LNCaP clone FGC (cell line): ENCODE results near the gene RUVBL1.

Experiments used
- DNase-seq: peaks from one replicate; pipeline ENCODE4 v3.0.0-alpha.2; 2011; ENCODE audit warnings: low read depth
- H3K4me3 ChIP-seq: 2 replicates; pipeline ENCODE4 v1.5.1; 2011; ENCODE audit warnings: mild to moderate bottlenecking, low read depth, low read length, control low read depth
- TF ChIP-seq, protein P1 (sequence below): IDR thresholded peaks from 2 replicates; pipeline ENCODE4 v1.5.1; 2012; ENCODE audit warnings: mild to moderate bottlenecking; ENCODE audit not compliant: control insufficient read depth, insufficient read depth; ENCODE audit errors: extremely low read depth

The RUVBL1 gene

GRCh38 chr3:128098234-128098633 is 25.4 kb downstream of the RUVBL1 start:
- no peak overlapping the region for H3K4me3 ChIP-seq
- DNase-seq: no peak
- TF ChIP-seq, protein P1, sequence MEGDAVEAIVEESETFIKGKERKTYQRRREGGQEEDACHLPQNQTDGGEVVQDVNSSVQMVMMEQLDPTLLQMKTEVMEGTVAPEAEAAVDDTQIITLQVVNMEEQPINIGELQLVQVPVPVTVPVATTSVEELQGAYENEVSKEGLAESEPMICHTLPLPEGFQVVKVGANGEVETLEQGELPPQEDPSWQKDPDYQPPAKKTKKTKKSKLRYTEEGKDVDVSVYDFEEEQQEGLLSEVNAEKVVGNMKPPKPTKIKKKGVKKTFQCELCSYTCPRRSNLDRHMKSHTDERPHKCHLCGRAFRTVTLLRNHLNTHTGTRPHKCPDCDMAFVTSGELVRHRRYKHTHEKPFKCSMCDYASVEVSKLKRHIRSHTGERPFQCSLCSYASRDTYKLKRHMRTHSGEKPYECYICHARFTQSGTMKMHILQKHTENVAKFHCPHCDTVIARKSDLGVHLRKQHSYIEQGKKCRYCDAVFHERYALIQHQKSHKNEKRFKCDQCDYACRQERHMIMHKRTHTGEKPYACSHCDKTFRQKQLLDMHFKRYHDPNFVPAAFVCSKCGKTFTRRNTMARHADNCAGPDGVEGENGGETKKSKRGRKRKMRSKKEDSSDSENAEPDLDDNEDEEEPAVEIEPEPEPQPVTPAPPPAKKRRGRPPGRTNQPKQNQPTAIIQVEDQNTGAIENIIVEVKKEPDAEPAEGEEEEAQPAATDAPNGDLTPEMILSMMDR: no peak

DNA sequence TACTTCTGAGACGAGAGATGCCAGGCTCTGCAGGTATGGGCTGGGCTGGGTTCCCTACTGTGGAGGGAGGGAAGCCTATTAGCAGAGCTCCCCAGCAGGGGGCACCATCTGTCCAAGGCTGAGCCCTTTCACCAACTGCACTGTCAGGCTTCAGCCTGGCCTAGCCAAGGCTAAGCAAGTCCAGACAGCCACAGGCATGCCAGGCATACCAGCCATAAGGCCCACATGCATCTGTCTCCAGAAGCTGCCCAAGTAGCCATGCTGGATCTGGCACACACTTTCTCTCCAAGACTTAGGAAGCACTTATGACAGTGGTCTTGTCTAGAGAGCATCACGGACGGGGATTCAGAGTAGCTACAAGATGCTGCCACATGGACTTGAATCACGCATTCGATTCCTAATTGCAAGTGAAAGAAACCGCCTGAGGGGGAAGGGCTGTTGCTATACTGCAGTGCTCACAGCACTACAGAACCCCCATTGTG is 28.3 kb downstream of the RUVBL1 start:
- peak; percentile 82 for DNase-seq
- TF ChIP-seq, protein P1: peak; percentile 87
- H3K4me3 ChIP-seq: 0 out of 2 replicates have a peak overlapping the region, but pooled peaks have one; percentile 3

- TF ChIP-seq, protein P1: peak; percentile 14; the same call in 1 of the 2 replicates
- H3K4me3 ChIP-seq: 0 out of 2 replicates have a peak overlapping the region, but pooled peaks have one; percentile 3
- peak; percentile 77 for DNase-seq
Observed at GRCh38 chr3:128094295-128095151, 29.1 kb downstream of the RUVBL1 start.

DNA sequence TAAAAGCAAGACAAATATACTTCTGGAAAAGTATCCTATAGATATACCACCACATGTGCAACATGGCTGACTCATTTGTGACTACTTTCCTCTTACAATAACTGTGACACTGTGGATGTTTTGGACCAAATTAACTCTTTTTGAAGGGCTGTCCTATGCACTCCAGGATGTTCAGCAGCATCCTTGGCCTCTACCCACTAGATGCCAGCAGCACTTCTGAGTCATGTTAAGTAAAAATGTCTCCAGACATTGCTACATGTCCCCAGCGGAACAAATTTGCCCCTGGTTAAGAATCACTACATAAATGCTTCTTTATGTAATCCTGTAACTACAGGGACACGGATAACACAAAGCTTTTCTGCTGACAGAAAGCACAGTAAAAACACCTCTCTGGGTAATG is 32.0 kb downstream of the RUVBL1 start:
- TF ChIP-seq, protein P1: no peak
- DNase-seq: no peak
- no peak overlapping the region for H3K4me3 ChIP-seq

DNA sequence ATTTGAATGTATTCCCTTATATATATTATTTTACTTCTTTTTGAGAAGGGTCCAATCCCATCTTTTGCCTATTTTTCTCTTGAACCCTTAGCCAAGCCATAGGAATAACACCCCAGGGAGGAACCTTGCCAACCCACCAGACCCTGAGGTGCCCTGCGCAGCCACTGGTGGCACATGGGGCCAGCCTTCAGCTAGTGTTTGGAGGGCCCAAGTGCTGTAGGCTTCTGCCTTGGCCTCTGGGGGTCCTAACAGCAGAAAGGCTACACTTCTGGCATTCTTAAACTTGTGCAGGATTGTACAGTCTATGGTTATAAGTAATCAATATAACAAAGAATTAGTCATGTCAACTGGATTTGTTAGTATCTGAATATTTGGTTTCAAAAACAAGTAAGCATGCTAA is 34.5 kb downstream of the RUVBL1 start:
- H3K4me3 ChIP-seq: no peak overlapping the region
- no peak for DNase-seq
- TF ChIP-seq, protein P1: no peak

GRCh38 chr3:128084675-128085021 is 39.0 kb downstream of the RUVBL1 start:
- TF ChIP-seq, protein P1: no peak
- DNase-seq: peak; percentile 99
- H3K4me3 ChIP-seq: no peak overlapping the region
